Activated T-cell treated with anti-CD3 and anti-CD28 coated beads for 1 hour (primary cell): ENCODE results near the gene SOX14.

ENCODE experiments used
- DNase-seq: peaks from one replicate; pipeline ENCODE4 v3.0.0-alpha.2; 2020; ENCODE audit warnings: low read depth

Gene SOX14

GRCh38 chr3:137768361-137769321 is 4.5 kb downstream of the SOX14 start:
- DNase-seq, result no peak

GRCh38 chr3:137769322-137770065 is 5.4 kb downstream of the SOX14 start:
- DNase-seq, result no peak

- DNase-seq, result no peak
Measured at GRCh38 chr3:137770066-137770834, 6.1 kb downstream of the SOX14 start.

GRCh38 chr3:137770835-137771399 is 6.8 kb downstream of the SOX14 start:
- no peak for DNase-seq

GRCh38 chr3:137771401-137772213 is 7.5 kb downstream of the SOX14 start:
- no peak for DNase-seq

- DNase-seq, result no peak
Measured at GRCh38 chr3:137772214-137772955, 8.3 kb downstream of the SOX14 start.

GRCh38 chr3:137778941-137779340 is 14.8 kb downstream of the SOX14 start:
- no peak for DNase-seq

GRCh38 chr3:137787529-137787928 is 23.4 kb downstream of the SOX14 start:
- DNase-seq, result no peak

- DNase-seq, result no peak
Measured at GRCh38 chr3:137789236-137789635, 25.1 kb downstream of the SOX14 start.

GRCh38 chr3:137792626-137793271 is 28.6 kb downstream of the SOX14 start:
- DNase-seq, result no peak

- no peak for DNase-seq
Measured at GRCh38 chr3:137796993-137797392, 32.9 kb downstream of the SOX14 start.

- no peak for DNase-seq
Measured at GRCh38 chr3:137803215-137803614, 39.1 kb downstream of the SOX14 start.

GRCh38 chr3:137807998-137808397 is 43.9 kb downstream of the SOX14 start:
- no peak for DNase-seq

GRCh38 chr3:137809509-137809908 is 45.4 kb downstream of the SOX14 start:
- no peak for DNase-seq

- DNase-seq, result no peak
Measured at GRCh38 chr3:137812023-137812422, 47.9 kb downstream of the SOX14 start.

- no peak for DNase-seq
Measured at GRCh38 chr3:137815251-137815650, 51.1 kb downstream of the SOX14 start.
